T-helper 1 cell treated with Interleukin-12 subunit alpha and Interleukin-12 subunit beta and Interleukin-4 antibody, amounts not matched to agents 30 μg/mL and 1 μg/mL, for 36 hours (primary cell): ENCODE measurements around the gene TPRG1.

Source experiments
- H3K27ac Mint-ChIP-seq: one replicate; pipeline ENCODE4 v1.8.0; 2021; ENCODE audit warnings: mild to moderate bottlenecking, mixed read lengths
- H3K27me3 Mint-ChIP-seq: one replicate; pipeline ENCODE4 v1.8.0; 2021; ENCODE audit warnings: low read depth, mixed read lengths
- H3K36me3 Mint-ChIP-seq: one replicate; pipeline ENCODE4 v1.8.0; 2021; ENCODE audit warnings: low read depth, mixed read lengths
- H3K4me1 Mint-ChIP-seq: one replicate; pipeline ENCODE4 v1.8.0; 2021; ENCODE audit warnings: low read depth, mixed read lengths
- H3K4me3 Mint-ChIP-seq: one replicate; pipeline ENCODE4 v1.8.0; 2021; ENCODE audit warnings: mild to moderate bottlenecking, moderate library complexity, mixed read lengths
- H3K9me3 Mint-ChIP-seq: one replicate; pipeline ENCODE4 v1.8.0; 2021; ENCODE audit warnings: mixed read lengths

The TPRG1 gene

GRCh38 chr3:189232790-189233189, 61.0 kb downstream of the TPRG1 start:
- peaks cover 4% of the 10 kb centered on the region for H3K4me1 Mint-ChIP-seq
- no peak overlapping the region for H3K27ac Mint-ChIP-seq

GRCh38 chr3:189233225-189233858, 61.6 kb downstream of the TPRG1 start:
- peaks cover 15% of the 10 kb centered on the region for H3K27me3 Mint-ChIP-seq
- no peaks in the 10 kb centered on the region for H3K36me3 Mint-ChIP-seq
- H3K4me1 Mint-ChIP-seq = peaks cover 4% of the 10 kb centered on the region
- H3K9me3 Mint-ChIP-seq = peaks cover 1% of the 10 kb centered on the region
- no peak overlapping the region for H3K4me3 Mint-ChIP-seq
- no peak overlapping the region for H3K27ac Mint-ChIP-seq

More at GRCh38 chr3:189232790-189233189, 61.0 kb downstream of the TPRG1 start:
- Mint-ChIP-seq H3K27me3 (peaks cover 15% of the 10 kb centered on the region), H3K36me3 (no peaks in the 10 kb centered on the region), H3K9me3 (no peaks in the 10 kb centered on the region), H3K4me3 (no peak overlapping the region)

- H3K27ac Mint-ChIP-seq = no peak overlapping the region
- peaks cover 7% of the 10 kb centered on the region for H3K9me3 Mint-ChIP-seq
- H3K4me3 Mint-ChIP-seq = no peak overlapping the region
- H3K4me1 Mint-ChIP-seq = peaks cover 4% of the 10 kb centered on the region
- H3K27me3 Mint-ChIP-seq = peaks cover 13% of the 10 kb centered on the region
- no peaks in the 10 kb centered on the region for H3K36me3 Mint-ChIP-seq
These were observed 63.4 kb downstream of the TPRG1 start for GRCh38 chr3:189235214-189235613.

GRCh38 chr3:189236352-189236751, 64.6 kb downstream of the TPRG1 start:
- no peak overlapping the region for H3K27ac Mint-ChIP-seq
- no peaks in the 10 kb centered on the region for H3K36me3 Mint-ChIP-seq
- peaks cover 4% of the 10 kb centered on the region for H3K4me1 Mint-ChIP-seq

GRCh38 chr3:189237526-189237925, 65.8 kb downstream of the TPRG1 start:
- Mint-ChIP-seq H3K27me3 (no peaks in the 10 kb centered on the region), H3K27ac (no peak overlapping the region), H3K4me1 (peaks cover 4% of the 10 kb centered on the region), H3K9me3 (peaks cover 7% of the 10 kb centered on the region), H3K36me3 (no peaks in the 10 kb centered on the region), H3K4me3 (no peak overlapping the region)

More at GRCh38 chr3:189236352-189236751, 64.6 kb downstream of the TPRG1 start:
- H3K27me3 Mint-ChIP-seq = peaks cover 6% of the 10 kb centered on the region
- peaks cover 7% of the 10 kb centered on the region for H3K9me3 Mint-ChIP-seq
- H3K4me3 Mint-ChIP-seq = no peak overlapping the region

- Mint-ChIP-seq H3K27me3 (no peaks in the 10 kb centered on the region), H3K27ac (no peak overlapping the region), H3K4me3 (no peak overlapping the region), H3K4me1 (peaks cover 4% of the 10 kb centered on the region), H3K9me3 (peaks cover 7% of the 10 kb centered on the region), H3K36me3 (no peaks in the 10 kb centered on the region)
These were observed 66.3 kb downstream of the TPRG1 start for GRCh38 chr3:189238071-189238470.

GRCh38 chr3:189239616-189240015, 67.8 kb downstream of the TPRG1 start:
- H3K4me3 Mint-ChIP-seq = no peak overlapping the region

GRCh38 chr3:189249987-189250386, 78.2 kb downstream of the TPRG1 start:
- Mint-ChIP-seq H3K9me3 (peaks cover 13% of the 10 kb centered on the region), H3K27me3 (peaks cover 7% of the 10 kb centered on the region), H3K36me3 (peaks cover 2% of the 10 kb centered on the region), H3K4me1 (no peaks in the 10 kb centered on the region), H3K27ac (no peak overlapping the region), H3K4me3 (no peak overlapping the region)

More at GRCh38 chr3:189239616-189240015, 67.8 kb downstream of the TPRG1 start:
- Mint-ChIP-seq H3K27ac (no peak overlapping the region), H3K4me1 (peaks cover 4% of the 10 kb centered on the region), H3K9me3 (peaks cover 11% of the 10 kb centered on the region), H3K36me3 (peaks cover 2% of the 10 kb centered on the region), H3K27me3 (no peaks in the 10 kb centered on the region)

- H3K36me3 Mint-ChIP-seq = no peaks in the 10 kb centered on the region
- H3K27ac Mint-ChIP-seq = no peak overlapping the region
- H3K27me3 Mint-ChIP-seq = peaks cover 13% of the 10 kb centered on the region
- H3K4me3 Mint-ChIP-seq = no peak overlapping the region
- H3K4me1 Mint-ChIP-seq = no peaks in the 10 kb centered on the region
- H3K9me3 Mint-ChIP-seq = peaks cover 11% of the 10 kb centered on the region
These were observed 86.5 kb downstream of the TPRG1 start for GRCh38 chr3:189258261-189258660.

GRCh38 chr3:189260556-189261493, 89.1 kb downstream of the TPRG1 start:
- H3K27me3 Mint-ChIP-seq = peaks cover 9% of the 10 kb centered on the region
- H3K9me3 Mint-ChIP-seq = no peaks in the 10 kb centered on the region
- no peaks in the 10 kb centered on the region for H3K4me1 Mint-ChIP-seq
- peaks cover 1% of the 10 kb centered on the region for H3K36me3 Mint-ChIP-seq
- no peak overlapping the region for H3K27ac Mint-ChIP-seq
- no peak overlapping the region for H3K4me3 Mint-ChIP-seq

GRCh38 chr3:189262746-189263145, 91.0 kb downstream of the TPRG1 start:
- H3K27me3 Mint-ChIP-seq = peaks cover 5% of the 10 kb centered on the region
- peaks cover 1% of the 10 kb centered on the region for H3K36me3 Mint-ChIP-seq
- H3K4me3 Mint-ChIP-seq = no peak overlapping the region
- no peak overlapping the region for H3K27ac Mint-ChIP-seq
- no peaks in the 10 kb centered on the region for H3K9me3 Mint-ChIP-seq
- H3K4me1 Mint-ChIP-seq = no peaks in the 10 kb centered on the region

- H3K27ac Mint-ChIP-seq = no peak overlapping the region
- no peak overlapping the region for H3K4me3 Mint-ChIP-seq
- peaks cover 5% of the 10 kb centered on the region for H3K4me1 Mint-ChIP-seq
These were observed 96.3 kb downstream of the TPRG1 start for GRCh38 chr3:189267981-189268613.

GRCh38 chr3:189269365-189269764, 97.6 kb downstream of the TPRG1 start:
- no peaks in the 10 kb centered on the region for H3K9me3 Mint-ChIP-seq

More at GRCh38 chr3:189267981-189268613, 96.3 kb downstream of the TPRG1 start:
- peaks cover 1% of the 10 kb centered on the region for H3K36me3 Mint-ChIP-seq
- H3K9me3 Mint-ChIP-seq = no peaks in the 10 kb centered on the region
- peaks cover 5% of the 10 kb centered on the region for H3K27me3 Mint-ChIP-seq

GRCh38 chr3:189270248-189270832, 98.6 kb downstream of the TPRG1 start:
- Mint-ChIP-seq H3K4me3 (no peak overlapping the region), H3K4me1 (peaks cover 9% of the 10 kb centered on the region), H3K27me3 (peaks cover 5% of the 10 kb centered on the region), H3K9me3 (peaks cover 3% of the 10 kb centered on the region), H3K27ac (no peak overlapping the region), H3K36me3 (peaks cover 2% of the 10 kb centered on the region)

More at GRCh38 chr3:189269365-189269764, 97.6 kb downstream of the TPRG1 start:
- peaks cover 5% of the 10 kb centered on the region for H3K27me3 Mint-ChIP-seq
- no peak overlapping the region for H3K4me3 Mint-ChIP-seq
- no peak overlapping the region for H3K27ac Mint-ChIP-seq
- peaks cover 6% of the 10 kb centered on the region for H3K4me1 Mint-ChIP-seq
- H3K36me3 Mint-ChIP-seq = peaks cover 2% of the 10 kb centered on the region
